ENCODE results near the gene CD300LF.

Gene CD300LF

GRCh38 chr17:74670329-74670728 is 42.4 kb downstream of the CD300LF start:
- H3K4me3 ChIP-seq (ENCODE audit: insufficient read depth, low read length, poor library complexity, severe bottlenecking): no peak overlapping the region
- H2AFZ ChIP-seq (ENCODE audit: low read depth, low read length, severe bottlenecking): no peak overlapping the region
- H3K9me2 ChIP-seq (replicated peaks; ENCODE audit: insufficient read depth, low read length): no peaks in the 10 kb centered on the region
- no peak overlapping the region for H3K4me2 ChIP-seq (ENCODE audit: low read depth, low read length, poor library complexity, severe bottlenecking)
- TF ChIP-seq CTCF (IDR thresholded peaks at IDR 0.05; ENCODE audit: insufficient read depth, low read length, poor library complexity, severe bottlenecking): no peak
- TF ChIP-seq EZH2phosphoT487 (conservative IDR thresholded peaks at IDR 0.05; ENCODE audit: low read length): no peak
- no peaks in the 10 kb centered on the region for H3K9me3 ChIP-seq (ENCODE audit: insufficient read depth, low read length)
- no peak overlapping the region for H3K9ac ChIP-seq (ENCODE audit: low read length)
- no peaks in the 10 kb centered on the region for H3K79me2 ChIP-seq (ENCODE audit: insufficient read depth, low read length)
- H3F3A ChIP-seq (ENCODE audit: insufficient read depth): no peaks in the 10 kb centered on the region
- H4K20me1 ChIP-seq (ENCODE audit: low read depth, low read length): no peaks in the 10 kb centered on the region
- H3K36me3 ChIP-seq (ENCODE audit: low read length): no peaks in the 10 kb centered on the region
- H3K27ac ChIP-seq (ENCODE audit: low read depth, low read length): no peak overlapping the region
- no peaks in the 10 kb centered on the region for H3K27me3 ChIP-seq (ENCODE audit: low read length)

GRCh38 chr17:74663561-74663960 is 49.2 kb downstream of the CD300LF start:
- no peaks in the 10 kb centered on the region for H3K79me2 ChIP-seq (ENCODE audit: insufficient read depth, low read length)
- H3K4me2 ChIP-seq (ENCODE audit: low read depth, low read length, poor library complexity, severe bottlenecking): no peak overlapping the region
- H3K27me3 ChIP-seq (ENCODE audit: low read length): no peaks in the 10 kb centered on the region
- H3K9me2 ChIP-seq (replicated peaks; ENCODE audit: insufficient read depth, low read length): no peaks in the 10 kb centered on the region
- H3K36me3 ChIP-seq (ENCODE audit: low read length): no peaks in the 10 kb centered on the region
- no peaks in the 10 kb centered on the region for H3F3A ChIP-seq (ENCODE audit: insufficient read depth)
- no peak overlapping the region for H3K27ac ChIP-seq (ENCODE audit: low read depth, low read length)
- H4K20me1 ChIP-seq (ENCODE audit: low read depth, low read length): no peaks in the 10 kb centered on the region
- no peak overlapping the region for H3K4me3 ChIP-seq (ENCODE audit: insufficient read depth, low read length, poor library complexity, severe bottlenecking)
- no peak overlapping the region for H2AFZ ChIP-seq (ENCODE audit: low read depth, low read length, severe bottlenecking)
- TF ChIP-seq EZH2phosphoT487 (conservative IDR thresholded peaks at IDR 0.05; ENCODE audit: low read length) (no peak), CTCF (IDR thresholded peaks at IDR 0.05; ENCODE audit: insufficient read depth, low read length, poor library complexity, severe bottlenecking) (no peak)
- no peaks in the 10 kb centered on the region for H3K9me3 ChIP-seq (ENCODE audit: insufficient read depth, low read length)
- no peak overlapping the region for H3K9ac ChIP-seq (ENCODE audit: low read length)

DNA sequence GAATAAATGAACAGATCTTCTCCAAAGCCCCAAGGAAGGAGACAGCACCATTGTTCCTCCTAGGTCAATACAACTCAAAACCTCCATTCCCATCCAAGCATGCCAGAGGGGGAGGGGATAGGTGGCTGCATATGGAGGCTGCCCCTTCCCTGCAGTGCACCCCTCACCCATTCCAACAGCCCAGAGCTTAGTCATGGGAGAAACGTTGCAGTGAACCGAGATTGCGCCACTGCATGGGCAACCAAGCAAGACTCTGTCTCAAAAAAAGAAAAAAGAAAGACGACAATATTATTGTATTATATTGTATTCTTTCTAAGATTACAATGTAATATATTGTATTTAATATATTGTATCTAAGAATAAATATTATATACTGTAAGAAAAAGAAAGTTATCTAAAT is 52.8 kb downstream of the CD300LF start:
- Histone ChIP-seq H3K79me2 (ENCODE audit: insufficient read depth, low read length) (no peaks in the 10 kb centered on the region), H2AFZ (ENCODE audit: low read depth, low read length, severe bottlenecking) (no peak overlapping the region), H3K9me3 (ENCODE audit: insufficient read depth, low read length) (no peaks in the 10 kb centered on the region), H4K20me1 (ENCODE audit: low read depth, low read length) (no peaks in the 10 kb centered on the region), H3K27me3 (ENCODE audit: low read length) (no peaks in the 10 kb centered on the region), H3F3A (ENCODE audit: insufficient read depth) (no peaks in the 10 kb centered on the region), H3K9ac (ENCODE audit: low read length) (no peak overlapping the region), H3K9me2 (replicated peaks; ENCODE audit: insufficient read depth, low read length) (no peaks in the 10 kb centered on the region), H3K4me3 (ENCODE audit: insufficient read depth, low read length, poor library complexity, severe bottlenecking) (no peak overlapping the region), H3K27ac (ENCODE audit: low read depth, low read length) (no peak overlapping the region), H3K36me3 (ENCODE audit: low read length) (no peaks in the 10 kb centered on the region), H3K4me2 (ENCODE audit: low read depth, low read length, poor library complexity, severe bottlenecking) (no peak overlapping the region)
- TF ChIP-seq EZH2phosphoT487 (conservative IDR thresholded peaks at IDR 0.05; ENCODE audit: low read length): no peak
- TF ChIP-seq CTCF (IDR thresholded peaks at IDR 0.05; ENCODE audit: insufficient read depth, low read length, poor library complexity, severe bottlenecking): no peak

Measured in SU-DHL-6 (cell line).